ENCODE data around the gene LCORL.

GRCh38 chr4:17968721-17969120 lies 52.8 kb downstream of the LCORL start:
- no peak for TF ChIP-seq POLR2AphosphoS5 (IDR thresholded peaks at IDR 0.05; ENCODE audit: low read depth, low read length)
- no peak for TF ChIP-seq TAF1 (IDR thresholded peaks at IDR 0.05; ENCODE audit: borderline replicate concordance, low read depth, low read length)
- TF ChIP-seq POLR2A (IDR thresholded peaks at IDR 0.05; ENCODE audit: low read depth, low read length), result no peak
